WERI-Rb-1 (cell line): ENCODE data around the gene LGALS1.

ENCODE experiments used
- DNase-seq: peaks from one replicate; pipeline ENCODE4 v3.0.0-alpha.2; 2020
- H3K27ac ChIP-seq: fragments of 250-450 bp; sonication (Bioruptor Pico); 2 replicates; pipeline ENCODE4 v1.5.1; 2020; ENCODE audit warnings: mild to moderate bottlenecking, moderate library complexity
- H3K27me3 ChIP-seq: fragments of 250-450 bp; sonication (Bioruptor Pico); 2 replicates; pipeline ENCODE4 v1.5.1; 2021; ENCODE audit warnings: mild to moderate bottlenecking, low read depth, moderate library complexity; ENCODE audit not compliant: insufficient read depth, severe bottlenecking
- H3K36me3 ChIP-seq: fragments of 250-450 bp; sonication (Bioruptor Pico); 2 replicates; pipeline ENCODE4 v1.5.1; 2020; ENCODE audit warnings: mild to moderate bottlenecking, moderate library complexity
- H3K4me3 ChIP-seq: 2 replicates; pipeline ENCODE4 v1.5.1; 2011; ENCODE audit warnings: low read depth, mild to moderate bottlenecking, control low read depth, low read length
- H3K9me3 ChIP-seq: fragments of 250-450 bp; sonication (Bioruptor Pico); 2 replicates; pipeline ENCODE4 v1.5.1; 2021; ENCODE audit warnings: mild to moderate bottlenecking, moderate library complexity; ENCODE audit not compliant: severe bottlenecking
- TF ChIP-seq, protein P1 (sequence below): IDR thresholded peaks from 2 replicates; pipeline ENCODE4 v1.5.1; 2011; ENCODE audit warnings: low read depth, mild to moderate bottlenecking, control low read depth, inconsistent platforms, low read length

The LGALS1 gene

DNA sequence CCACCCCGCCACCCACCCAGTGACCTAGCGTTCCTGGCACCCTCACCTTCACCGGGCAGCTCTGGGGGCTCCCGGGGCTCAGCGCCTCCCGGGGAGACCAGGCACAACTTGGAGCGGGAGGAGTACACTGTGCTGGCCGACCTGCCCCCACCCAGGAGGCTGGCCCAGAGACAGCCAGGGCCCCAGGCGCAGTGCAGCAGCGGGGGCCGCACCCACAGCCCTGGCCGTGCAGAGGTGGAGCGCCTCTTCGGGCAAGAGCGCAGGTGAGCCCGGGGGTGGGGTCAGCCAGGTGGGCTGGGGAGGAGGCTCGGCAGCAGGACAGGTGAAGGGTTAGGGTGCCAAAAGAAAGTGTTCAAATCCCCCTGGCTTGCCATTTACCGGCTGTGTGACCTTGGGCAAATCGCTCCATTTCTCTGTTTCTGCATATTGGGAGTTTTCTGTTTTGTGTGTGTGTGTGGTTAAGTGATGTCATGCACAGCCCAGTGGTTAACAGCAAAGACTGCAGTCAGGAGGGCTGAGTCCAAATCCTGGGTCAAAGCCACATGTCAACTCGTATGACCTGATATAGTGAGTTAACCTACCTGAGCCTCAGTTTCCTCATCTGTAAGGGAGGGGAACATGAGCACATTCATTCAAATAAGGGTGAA, 50.9 kb downstream of the LGALS1 start:
- DNase-seq = no peak
- TF ChIP-seq, protein P1, sequence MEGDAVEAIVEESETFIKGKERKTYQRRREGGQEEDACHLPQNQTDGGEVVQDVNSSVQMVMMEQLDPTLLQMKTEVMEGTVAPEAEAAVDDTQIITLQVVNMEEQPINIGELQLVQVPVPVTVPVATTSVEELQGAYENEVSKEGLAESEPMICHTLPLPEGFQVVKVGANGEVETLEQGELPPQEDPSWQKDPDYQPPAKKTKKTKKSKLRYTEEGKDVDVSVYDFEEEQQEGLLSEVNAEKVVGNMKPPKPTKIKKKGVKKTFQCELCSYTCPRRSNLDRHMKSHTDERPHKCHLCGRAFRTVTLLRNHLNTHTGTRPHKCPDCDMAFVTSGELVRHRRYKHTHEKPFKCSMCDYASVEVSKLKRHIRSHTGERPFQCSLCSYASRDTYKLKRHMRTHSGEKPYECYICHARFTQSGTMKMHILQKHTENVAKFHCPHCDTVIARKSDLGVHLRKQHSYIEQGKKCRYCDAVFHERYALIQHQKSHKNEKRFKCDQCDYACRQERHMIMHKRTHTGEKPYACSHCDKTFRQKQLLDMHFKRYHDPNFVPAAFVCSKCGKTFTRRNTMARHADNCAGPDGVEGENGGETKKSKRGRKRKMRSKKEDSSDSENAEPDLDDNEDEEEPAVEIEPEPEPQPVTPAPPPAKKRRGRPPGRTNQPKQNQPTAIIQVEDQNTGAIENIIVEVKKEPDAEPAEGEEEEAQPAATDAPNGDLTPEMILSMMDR = peak; percentile 20; the same call in 1 of the 2 replicates
- Histone ChIP-seq H3K36me3 (no peaks in the 10 kb centered on the region), H3K27me3 (no peaks in the 10 kb centered on the region), H3K4me3 (no peak overlapping the region), H3K27ac (no peak overlapping the region), H3K9me3 (no peaks in the 10 kb centered on the region)

DNA sequence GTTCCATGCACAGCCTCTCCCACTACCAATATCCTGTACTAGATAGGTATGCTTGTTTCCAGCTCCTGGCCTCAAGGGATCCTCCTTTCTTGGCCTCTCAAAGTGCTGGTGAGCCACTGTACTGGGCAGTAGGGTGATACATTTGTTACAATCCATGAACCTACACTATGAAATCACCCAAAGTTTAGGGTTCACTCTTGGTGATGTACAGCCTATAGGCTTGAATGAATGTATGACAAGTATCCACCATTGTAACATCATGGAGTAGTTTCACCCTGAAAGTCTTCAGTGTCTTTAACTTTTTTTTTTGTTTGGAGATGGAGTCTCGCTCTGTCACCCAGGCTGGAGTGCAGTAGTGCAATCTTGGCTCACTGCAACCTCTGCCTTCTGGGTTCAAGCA, 53.2 kb downstream of the LGALS1 start:
- Histone ChIP-seq H3K27me3 (no peaks in the 10 kb centered on the region), H3K4me3 (no peak overlapping the region), H3K9me3 (no peaks in the 10 kb centered on the region), H3K36me3 (no peaks in the 10 kb centered on the region), H3K27ac (no peak overlapping the region)
- DNase-seq = no peak
- TF ChIP-seq, protein P1 = no peak
